HG03196 (cell line): Measurements from ENCODE around the gene ITGA7.

ENCODE experiments used
- ATAC-seq: cut with Tn5 transposase; IDR thresholded peaks from one replicate; pipeline ENCODE4 v1.9.1; 2021; ENCODE audit not compliant: unreplicated experiment

ITGA7 gene

DNA sequence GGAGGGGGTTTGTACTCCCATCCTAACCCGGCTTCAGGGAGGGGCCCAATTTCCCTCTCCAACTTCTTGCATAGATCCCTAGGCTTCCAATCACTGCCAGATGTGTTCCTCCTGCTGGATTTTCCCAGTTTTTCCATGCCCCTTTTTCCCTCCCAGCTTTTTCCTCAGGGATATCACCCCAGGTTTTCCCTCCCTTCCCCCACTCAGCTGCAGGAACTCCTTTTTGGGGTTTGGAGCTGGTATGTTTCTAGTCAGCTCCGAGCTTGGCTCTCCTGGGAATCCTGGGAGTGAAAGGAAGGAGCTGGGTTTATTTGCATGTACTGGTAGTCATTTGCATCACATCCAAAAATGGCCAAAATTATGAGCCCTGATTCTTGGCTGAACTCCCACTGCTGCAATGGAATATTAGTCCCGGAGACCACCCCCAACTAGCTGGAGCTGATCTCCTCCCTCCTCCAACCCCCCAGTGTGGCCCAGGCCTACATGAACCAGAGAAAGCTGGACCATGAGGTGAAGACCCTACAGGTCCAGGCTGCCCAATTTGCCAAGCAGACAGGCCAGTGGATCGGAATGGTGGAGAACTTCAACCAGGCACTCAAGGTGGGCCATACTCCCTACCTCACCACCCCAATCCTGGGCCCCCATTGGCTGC is 11.0 kb upstream of the ITGA7 start:
- ATAC-seq = no peak

DNA sequence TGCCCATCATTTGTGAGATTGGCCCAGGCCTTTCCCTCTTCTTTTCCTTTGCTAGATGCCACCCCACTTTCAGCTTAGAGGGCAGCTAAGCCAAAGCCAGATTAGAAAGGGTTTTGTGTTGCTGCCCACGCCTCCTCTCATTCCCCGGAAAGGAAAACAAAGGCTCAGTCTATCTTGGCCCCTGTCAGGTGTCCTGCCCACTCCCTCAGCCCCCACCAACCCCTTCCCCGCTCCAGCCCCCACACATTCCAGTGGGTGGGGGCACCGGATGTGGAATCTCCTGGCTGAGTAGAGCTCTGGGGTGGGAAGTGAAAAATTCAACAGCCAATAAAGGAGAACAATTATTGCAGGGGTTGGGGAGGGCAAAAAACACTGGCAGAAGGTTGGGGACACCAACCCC is 10.3 kb upstream of the ITGA7 start:
- ATAC-seq = no peak

DNA sequence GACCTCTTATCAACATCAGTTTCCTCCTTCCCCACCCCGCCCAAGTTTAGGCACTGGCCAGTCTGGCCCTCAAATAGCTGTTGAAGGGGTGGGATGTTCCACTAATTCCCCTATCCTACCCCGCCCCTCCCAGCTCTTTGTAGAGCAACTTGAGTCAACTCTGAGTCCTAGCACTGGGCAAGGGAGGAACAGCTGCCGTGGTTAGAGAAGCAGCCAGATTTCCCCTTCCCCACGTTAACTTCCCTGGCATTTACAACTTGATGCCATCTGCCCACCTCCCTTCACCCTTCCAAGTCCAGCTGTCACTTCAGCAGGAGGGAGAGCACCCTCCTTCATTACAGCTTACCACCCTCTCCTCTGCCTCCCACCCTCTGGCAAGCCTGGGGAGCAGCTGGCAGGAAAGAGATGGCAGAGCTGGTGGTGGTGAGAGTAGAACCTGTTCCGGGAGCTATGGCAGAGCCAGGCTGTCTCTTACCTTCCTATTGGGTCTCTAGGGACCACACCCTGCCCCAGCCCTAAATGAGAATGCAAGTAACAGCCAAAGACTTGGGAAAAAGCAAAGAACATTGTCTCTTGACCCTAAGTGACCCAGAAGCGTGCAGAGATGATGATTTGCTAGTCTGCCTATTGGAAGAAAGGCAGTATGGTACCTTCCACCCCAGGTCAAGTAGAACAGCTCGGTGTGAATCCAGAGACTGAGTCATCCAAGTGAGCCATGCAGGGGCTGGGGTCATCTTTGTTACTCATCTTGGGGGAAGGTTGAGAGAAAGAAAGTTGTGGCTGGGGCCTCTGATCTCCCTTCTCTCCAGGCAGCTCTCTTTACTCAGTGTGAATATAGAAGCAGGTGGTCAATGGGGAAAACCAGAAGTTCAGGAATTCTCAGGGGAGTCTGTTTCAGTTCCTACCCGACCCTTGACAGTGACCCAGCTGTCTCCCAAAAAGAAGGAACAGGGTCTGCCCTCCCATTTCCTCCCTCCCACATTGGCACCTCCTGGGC is 9.6 kb upstream of the ITGA7 start:
- ATAC-seq = no peak

DNA sequence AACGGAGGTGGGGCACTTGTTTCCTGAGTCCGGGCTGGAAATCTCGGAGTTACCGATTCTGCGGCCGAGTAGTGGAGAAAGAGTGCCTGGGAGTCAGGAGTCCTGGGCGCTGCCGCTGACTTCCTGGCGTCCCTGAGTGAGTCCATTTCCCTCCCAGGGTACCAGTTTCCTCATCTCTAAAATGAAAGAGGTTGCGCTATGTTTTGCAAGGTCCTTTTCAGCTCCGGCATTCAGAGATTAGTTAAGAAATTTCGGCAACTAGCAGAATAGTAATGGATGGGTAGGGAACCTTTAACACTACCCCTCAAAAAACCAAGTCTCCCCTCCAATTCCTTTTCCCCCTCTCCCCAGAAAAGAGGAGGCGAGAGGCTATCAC is 8.9 kb upstream of the ITGA7 start:
- ATAC-seq = no peak

DNA sequence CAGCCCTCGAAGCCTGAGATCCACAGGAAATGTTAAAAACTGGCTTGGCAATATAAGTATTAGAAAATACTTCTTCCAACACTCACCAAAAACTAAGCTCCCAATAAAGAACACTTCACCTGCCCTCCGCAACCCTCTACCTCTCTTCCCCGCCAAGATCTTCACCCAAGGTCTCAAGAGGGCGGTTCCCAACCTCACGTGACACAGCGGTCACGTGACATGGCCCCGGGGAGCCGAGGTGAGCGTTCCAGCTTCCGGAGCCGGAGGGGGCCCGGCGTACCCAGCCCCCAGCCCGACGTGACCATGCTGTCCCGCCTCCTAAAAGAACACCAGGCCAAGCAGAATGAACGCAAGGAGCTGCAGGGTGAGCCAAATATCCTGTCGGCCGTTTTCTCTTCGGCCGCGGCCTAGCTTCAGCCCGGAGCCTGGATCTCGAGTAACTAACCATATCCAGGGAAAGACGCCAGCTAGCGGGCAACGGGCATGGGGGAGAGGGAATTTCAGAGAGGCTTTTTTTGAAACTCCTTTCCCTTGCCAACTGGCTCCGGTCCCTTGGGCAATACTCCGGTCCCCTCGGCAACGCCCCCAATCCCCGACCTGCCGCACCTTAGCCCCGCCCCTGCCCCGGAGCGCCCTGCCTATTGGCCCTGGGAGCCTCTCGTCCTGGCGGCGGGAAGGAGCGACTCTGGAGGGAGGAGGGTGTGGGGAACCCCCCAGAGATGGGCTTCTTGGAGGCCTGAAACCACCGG is 8.3 kb upstream of the ITGA7 start, which contains the start of gene BLOC1S1:
Gene BLOC1S1, plus strand, starts transcription at position 214 of the 749 bp plus-strand sequence. Its CDS starts 6 bp downstream, at position 220.
- ATAC-seq = peak; percentile 91

DNA sequence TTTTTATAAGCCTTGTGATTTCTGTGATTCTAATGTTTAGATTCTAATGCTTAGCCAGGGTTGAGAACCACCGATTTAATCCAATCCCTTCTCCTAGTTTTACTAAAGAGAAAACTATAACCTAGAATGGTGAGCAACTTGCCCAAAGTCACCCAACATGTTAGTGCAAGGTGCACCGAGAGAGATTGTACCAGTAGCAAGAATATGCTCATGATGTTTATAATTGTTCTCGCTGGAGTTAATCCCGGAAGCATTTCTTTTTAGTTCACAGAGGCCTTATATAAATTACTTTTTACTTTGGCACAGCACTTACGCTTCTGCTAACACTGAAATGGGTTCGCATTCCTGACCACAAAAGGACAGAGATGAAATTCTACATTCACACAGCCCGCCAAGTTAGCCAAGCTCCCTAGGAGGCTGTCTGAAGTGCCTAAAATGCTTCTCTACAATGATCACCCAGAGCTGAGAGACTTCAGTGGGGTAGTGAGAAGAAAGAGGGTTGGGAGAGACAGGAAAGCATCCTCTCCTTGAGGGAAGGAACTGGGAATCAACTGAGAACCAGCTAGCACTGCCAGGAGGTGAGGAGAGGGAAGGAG is 7.6 kb upstream of the ITGA7 start:
- ATAC-seq = no peak

DNA sequence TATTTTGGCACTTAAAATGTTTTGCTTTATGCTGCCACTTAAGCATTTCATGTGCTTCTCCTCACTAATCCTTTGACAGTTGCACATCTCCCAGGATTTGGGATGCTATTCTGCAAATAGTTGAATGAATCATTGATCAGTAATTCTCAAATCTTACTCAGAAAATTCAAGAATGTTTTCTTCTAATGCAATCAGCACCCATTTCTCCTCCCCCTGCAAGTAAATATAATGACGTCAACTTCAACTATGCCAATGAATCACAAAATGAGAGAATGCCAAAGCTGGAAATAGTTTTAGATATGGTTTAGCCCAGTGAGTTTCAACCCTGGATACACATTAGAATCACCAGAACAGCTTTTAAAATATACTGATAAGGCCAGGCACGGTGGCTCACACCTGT is 6.0 kb upstream of the ITGA7 start:
- ATAC-seq = no peak

DNA sequence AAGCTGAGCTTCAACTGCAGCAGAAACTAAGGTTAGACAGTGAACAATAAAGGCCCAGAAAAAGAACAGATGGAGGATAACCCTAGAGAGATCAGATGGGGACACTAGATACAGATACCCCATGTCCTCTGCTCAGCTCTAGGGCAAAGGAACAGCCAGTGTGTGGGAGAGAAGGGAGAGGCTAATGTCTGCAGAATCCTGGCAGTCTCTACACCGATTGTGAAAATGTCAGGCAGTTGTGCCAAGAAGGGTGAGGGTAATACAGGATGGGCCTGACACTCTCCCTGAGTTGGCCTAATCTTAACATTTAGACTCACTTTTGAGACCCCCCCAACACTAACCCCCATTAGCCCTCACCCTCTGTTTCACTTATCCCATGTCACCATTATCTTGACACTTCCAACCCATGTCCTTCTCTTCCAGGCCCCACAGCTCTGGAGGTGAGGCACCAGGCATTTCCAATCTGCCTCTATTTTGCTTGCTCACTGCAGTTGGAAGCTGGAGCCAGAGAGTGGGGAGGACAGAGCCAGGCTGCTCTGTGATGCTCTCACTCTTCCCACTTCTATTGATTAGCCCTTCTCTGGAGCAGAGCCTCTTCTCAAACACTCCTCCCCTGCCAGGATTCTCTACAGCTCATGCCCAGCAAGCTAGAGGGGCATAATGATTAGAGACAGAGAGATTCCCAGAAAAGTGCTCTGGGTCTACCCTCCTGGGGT is 5.2 kb upstream of the ITGA7 start:
- no peak for ATAC-seq

DNA sequence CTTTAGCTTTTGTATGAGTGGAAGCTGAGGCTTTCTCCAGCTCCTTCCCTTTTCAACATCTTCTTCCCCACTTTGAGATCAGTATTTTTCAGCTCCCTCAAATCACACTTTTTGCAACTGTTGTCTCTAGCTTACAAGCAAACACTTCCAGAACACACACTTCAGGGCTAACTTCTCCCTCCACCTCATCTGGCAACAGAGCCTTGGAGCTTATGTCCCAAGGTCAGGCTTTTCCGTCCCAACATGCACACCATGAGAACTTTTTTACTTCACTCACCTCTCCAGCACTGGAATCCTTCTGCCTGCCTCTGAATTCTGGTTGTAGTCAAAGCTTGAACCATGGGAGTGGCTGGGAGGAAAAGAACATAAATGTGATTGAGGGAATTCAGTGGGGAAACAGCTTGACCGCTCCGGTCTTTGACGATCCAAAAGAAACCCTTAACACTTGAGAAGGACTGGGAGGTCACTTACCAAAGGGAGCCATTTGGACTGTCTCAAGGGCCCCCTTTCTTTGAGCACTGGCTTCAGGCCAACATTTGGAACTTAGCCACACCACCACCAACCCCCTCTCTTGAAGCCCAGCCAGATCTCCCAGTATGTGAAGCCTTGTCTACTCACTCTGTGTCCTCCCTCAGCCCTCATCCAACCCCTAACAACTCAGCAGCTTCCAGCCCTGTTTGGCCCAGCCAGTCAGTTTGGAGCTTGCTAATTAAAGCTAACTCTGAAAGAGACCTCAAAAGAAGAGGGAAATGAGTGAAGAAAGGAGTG is 4.3 kb upstream of the ITGA7 start:
- no peak for ATAC-seq

DNA sequence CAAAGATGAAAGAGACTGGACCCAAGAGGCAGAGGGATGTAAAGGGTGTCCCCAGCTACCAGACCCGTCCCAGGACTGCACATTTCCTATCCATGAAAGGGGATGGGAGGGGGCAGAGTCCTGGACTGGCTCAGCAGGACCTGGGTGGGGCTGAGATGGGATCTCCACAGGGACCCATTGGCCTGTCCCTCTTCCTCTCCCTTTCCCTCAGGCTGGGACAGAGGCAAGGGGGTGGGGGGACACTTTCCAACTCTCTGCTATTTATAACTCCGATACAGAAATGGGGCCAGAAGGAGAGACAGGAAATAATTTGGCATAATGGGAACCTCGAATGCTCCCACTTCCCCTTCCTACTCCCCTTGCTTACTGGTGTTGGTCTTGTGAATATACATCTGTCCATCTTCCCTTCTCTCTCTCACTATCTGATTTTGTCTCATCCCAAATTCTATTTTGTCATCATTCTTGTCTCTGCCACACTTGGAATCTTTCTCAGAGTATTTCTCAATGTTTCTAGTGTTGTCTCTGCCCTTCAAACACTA is 1.1 kb upstream of the ITGA7 start:
- ATAC-seq = no peak

DNA sequence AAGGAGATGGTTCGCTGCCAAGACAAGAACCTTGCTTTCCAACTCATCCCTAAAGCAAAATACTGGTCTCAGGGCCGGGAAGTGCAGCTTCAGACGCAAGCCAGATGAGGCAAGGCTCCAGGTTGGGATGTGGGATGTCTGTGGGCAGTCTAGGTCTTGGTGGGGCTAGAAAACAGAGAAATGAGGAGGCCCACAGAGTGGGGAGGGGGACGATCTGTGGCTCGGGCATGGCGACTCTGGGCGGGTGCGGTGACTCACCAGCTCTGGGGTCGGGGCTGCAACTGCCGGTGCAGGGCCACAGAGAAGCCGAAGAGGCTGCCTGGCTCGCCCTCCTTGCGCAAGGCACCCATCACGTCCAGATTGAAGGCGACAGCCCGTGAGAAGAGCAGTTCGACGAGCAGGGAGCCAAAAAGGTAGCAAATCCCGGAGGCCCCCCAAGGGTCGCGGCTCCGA is 459 bp downstream of the ITGA7 start:
- ATAC-seq = no peak

DNA sequence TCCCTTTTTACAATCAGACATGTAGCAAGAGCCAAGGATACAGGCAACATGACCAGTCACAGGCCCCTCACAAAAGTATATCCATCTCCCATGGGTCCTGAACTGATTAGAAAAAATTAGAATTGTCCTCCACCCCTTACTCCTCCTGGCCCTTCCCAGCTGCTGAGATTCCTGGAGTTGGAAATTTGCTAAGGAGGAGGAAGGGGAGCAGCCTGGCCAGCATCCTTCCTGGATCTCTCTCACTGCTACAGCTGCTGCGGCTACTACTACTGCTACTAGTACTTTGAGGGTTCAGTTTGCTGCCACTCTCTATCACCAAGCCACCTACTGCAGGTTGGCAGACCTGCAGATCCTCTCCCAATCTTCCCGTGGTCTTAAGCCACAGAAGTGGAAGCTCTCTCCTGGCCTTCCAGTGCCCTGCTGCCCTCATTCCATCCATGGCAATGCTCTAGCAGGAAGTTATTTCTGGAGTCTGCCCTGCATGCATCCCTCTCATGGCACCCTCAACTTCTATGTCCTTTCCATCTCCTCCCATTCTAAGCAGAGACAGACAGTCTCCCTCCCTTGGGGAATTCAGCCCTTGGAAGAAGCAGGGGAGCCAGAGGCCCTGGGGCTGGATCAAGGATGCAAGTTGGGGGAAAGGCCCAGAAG is 1.0 kb downstream of the ITGA7 start:
- ATAC-seq = no peak

DNA sequence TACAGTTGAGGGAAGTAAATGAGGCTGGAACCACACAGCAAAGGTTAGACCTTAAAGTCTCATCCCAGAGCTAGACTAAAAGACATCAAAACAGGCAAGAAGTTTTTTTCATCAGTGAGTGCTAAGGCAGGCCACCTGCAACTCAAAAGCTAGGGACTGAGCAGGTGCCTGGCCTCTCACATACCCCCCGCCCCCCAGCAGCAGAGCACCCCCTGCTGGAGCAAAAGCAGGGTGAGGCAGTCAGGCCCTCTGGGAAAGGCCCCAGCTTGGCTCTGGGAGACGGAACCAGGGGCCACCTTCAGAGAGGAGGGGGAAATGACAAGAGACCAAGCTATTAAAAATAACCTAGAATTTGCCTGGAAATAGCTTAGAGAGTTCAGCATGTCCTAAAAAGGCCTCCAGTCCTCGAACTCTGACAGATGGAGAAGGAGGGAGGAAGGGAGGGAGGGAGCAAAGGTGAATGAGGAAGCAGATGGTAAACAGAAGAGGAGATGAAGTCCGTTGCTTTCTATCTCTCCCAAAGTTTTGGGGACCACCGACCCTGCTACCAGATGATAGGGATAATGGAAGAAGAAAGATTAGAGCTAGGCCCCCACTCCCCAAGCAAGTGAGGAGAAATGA is 1.8 kb downstream of the ITGA7 start:
- no peak for ATAC-seq

DNA sequence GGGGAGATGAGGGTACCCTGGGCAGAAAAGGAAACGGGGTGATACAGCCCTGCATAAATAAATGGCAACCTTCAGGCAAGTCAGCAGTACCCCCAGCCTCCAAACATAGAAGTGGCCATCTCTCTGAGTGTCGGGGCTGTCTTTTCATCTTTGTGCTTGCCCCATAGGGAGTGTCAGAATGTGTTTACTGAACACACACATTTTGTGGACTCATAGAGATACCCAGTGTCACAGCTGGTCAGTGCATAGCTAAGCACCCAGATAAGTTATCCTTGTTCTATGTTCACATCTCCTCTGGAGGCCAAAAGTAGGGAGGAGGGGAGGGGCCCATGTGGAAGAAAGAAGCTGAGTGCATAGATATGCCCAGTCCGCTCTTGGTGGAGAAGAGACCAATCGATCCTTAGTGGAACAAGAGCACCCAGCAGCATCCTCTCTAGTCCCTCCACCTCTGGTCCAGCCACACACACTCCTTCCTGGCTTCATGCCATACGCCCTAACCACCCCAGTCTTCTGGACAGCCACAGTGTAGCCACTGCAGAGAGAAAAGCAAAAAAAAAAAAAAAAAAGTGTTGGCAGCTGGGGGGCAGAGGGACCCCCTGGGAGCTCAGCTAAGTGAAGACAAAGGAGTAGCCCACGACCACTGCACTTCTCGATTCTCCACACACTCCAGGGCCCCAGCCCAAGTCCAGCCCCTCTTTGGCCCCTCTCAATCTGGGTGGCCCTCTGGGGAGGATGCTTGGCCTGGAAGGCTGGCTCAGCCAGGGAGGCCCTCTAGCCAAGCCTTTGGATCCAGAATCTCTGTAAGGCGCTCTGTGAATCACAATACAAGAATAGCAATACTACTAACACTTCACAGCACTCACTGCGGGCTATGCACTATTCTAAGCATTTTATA is 2.6 kb downstream of the ITGA7 start:
- no peak for ATAC-seq

DNA sequence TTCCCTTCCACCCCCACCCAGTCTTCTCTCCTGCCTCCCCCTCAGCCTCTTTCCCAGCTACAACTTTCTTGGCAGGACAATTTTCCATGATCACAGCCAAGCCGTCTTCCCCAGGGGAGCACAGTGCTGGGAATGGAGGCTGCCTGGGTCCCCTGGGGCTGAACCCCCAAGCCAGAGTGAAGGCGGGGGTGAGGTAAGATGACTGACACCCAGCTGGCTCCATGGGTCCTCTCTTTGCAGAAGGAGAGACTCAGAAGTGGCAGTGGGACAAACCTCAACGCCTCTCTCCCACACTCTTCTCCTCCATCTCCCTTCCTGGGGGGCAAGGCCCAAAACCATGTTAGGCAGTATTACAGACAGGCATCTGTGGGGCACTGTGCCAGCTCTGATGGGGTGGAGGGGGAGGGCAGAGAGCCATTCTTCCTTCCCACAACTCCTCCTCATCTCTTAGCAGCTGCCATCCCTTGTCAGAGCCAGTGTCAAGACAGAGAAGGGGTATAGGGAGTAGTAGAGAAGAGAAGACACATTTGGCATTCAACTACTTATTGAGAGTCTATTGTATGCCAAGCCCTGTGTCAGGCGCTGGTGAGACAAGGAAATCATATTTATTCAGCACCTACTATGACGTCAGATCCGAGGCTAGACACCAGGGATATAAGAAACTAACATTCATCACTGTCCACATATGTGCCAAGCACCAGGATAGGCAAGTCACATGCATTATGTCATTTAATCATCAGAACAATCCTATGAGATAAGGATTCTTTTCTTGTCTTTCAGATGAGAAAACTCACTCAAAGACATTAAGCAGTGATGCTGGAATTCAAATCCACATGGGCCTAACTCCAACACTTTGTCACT is 3.6 kb downstream of the ITGA7 start:
- ATAC-seq = no peak

DNA sequence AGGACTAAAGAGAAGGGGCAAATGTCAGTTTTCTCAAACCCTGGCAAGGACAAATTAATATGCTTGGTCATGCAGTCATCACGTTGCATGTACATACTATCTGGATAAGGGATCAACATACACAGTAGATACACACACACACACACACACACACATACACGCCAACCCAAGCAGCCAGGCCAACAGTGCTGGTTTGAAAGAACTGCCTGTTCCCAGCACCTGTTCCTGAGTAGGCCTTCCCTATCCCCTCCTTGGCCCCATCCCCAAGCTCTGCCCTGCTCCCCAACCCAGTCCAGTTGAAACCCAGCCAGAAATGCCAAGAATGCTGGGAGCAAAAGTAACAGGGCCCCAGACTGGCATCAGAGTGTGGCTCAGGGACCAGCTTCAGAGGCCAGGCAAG is 4.4 kb downstream of the ITGA7 start:
- no peak for ATAC-seq

DNA sequence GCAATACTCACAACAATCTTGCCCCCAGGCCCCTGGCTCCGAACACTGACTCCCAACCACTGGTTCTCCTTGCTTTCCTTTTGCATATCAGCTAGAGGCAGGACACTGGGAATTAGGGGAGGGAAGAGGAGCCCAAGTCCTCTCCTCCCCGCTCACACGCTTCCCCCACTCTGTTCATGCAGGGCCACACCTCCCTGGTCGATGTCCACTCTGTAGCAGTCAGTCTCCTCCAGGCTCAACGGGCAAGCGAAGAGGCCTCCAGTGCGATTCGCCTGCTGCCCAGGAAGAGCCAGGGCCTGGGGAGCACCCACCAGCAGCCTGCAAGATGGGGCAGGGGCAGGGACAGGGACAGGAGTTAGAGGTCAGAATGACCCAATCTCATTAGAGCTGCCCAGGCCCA is 4.8 kb downstream of the ITGA7 start:
- no peak for ATAC-seq
